SK-N-SH treated with all-trans-retinoic acid at 6 μM for 48 hours (cell line): ENCODE measurements around the gene SLC25A42.

Experiments used
- ATAC-seq: fragments of 200-7000 bp; cut with Tn5 transposase; 3 replicates; pipeline ENCODE4 v1.9.1; 2020; ENCODE audit warnings: mild to moderate bottlenecking, moderate library complexity
- BACH2 ChIP-seq: fragments of 250-450 bp; sonication (Bioruptor Pico); IDR thresholded peaks from 2 replicates; pipeline ENCODE4 v1.9.0; 2021; ENCODE audit warnings: mild to moderate bottlenecking, borderline replicate concordance
- CSDC2 ChIP-seq: fragments of 250-450 bp; sonication (Bioruptor Pico); IDR thresholded peaks from 2 replicates; pipeline ENCODE4 v1.5.0; 2020; ENCODE audit warnings: mild to moderate bottlenecking, moderate library complexity
- ESRRG ChIP-seq: fragments of 250-450 bp; sonication (Bioruptor Pico); IDR thresholded peaks from 2 replicates; pipeline ENCODE4 v1.6.1; 2021; ENCODE audit warnings: mild to moderate bottlenecking
- GLIS3 ChIP-seq: fragments of 250-450 bp; sonication (Bioruptor Pico); IDR thresholded peaks from 2 replicates; pipeline ENCODE4 v1.5.0; 2020; ENCODE audit warnings: mild to moderate bottlenecking, moderate library complexity
- ISL1 ChIP-seq: fragments of 250-450 bp; sonication (Bioruptor Pico); IDR thresholded peaks from 2 replicates; pipeline ENCODE4 v2.1.2; 2022; ENCODE audit warnings: mild to moderate bottlenecking, moderate library complexity
- PPARA ChIP-seq: fragments of 250-450 bp; sonication (Bioruptor Pico); IDR thresholded peaks from 2 replicates; pipeline ENCODE4 v1.5.0; 2020; ENCODE audit warnings: mild to moderate bottlenecking, borderline replicate concordance
- TCF4 ChIP-seq: fragments of 250-450 bp; sonication (Bioruptor Pico); IDR thresholded peaks from 2 replicates; pipeline ENCODE4 v1.8.0; 2021; ENCODE audit warnings: mild to moderate bottlenecking, moderate library complexity, borderline replicate concordance
- TOX ChIP-seq: fragments of 250-450 bp; sonication (Bioruptor Pico); IDR thresholded peaks from 2 replicates; pipeline ENCODE4 v1.8.0; 2021; ENCODE audit warnings: mild to moderate bottlenecking, moderate library complexity, borderline replicate concordance
- ZC3H10 ChIP-seq: fragments of 250-450 bp; sonication (Bioruptor Pico); IDR thresholded peaks from 2 replicates; pipeline ENCODE4 v1.5.1; 2021; ENCODE audit warnings: mild to moderate bottlenecking, moderate library complexity
- ZFP3 ChIP-seq: fragments of 250-450 bp; sonication (Bioruptor Pico); IDR thresholded peaks from 2 replicates; pipeline ENCODE4 v1.5.0; 2020; ENCODE audit warnings: mild to moderate bottlenecking, moderate library complexity
- ZFP30 ChIP-seq: fragments of 450-650 bp; formaldehyde crosslinking; IDR thresholded peaks from 2 replicates; pipeline ENCODE4 v1.5.0; 2022; ENCODE audit warnings: mild to moderate bottlenecking, moderate library complexity
- ZNF70 ChIP-seq: fragments of 450-650 bp; formaldehyde crosslinking; IDR thresholded peaks from 2 replicates; pipeline ENCODE4 v1.5.0; 2020; ENCODE audit warnings: mild to moderate bottlenecking, moderate library complexity
- ZNF8 ChIP-seq: fragments of 450-650 bp; formaldehyde crosslinking; IDR thresholded peaks from 2 replicates; pipeline ENCODE4 v1.5.0; 2020; ENCODE audit warnings: mild to moderate bottlenecking, moderate library complexity
- TF ChIP-seq, protein P1 (sequence below): fragments of 250-450 bp; sonication (Bioruptor Pico); IDR thresholded peaks from 2 replicates; pipeline ENCODE4 v1.5.1; 2020; ENCODE audit warnings: low read depth, mild to moderate bottlenecking, moderate library complexity
- TF ChIP-seq, protein P2 (sequence below): fragments of 250-450 bp; sonication (Bioruptor Pico); IDR thresholded peaks from 2 replicates; pipeline ENCODE4 v1.8.0; 2021; ENCODE audit warnings: low read depth, mild to moderate bottlenecking, moderate library complexity, borderline replicate concordance
- TF ChIP-seq, protein P3 (sequence below): fragments of 250-450 bp; sonication (Bioruptor Pico); IDR thresholded peaks from 2 replicates; pipeline ENCODE4 v1.8.0; 2020; ENCODE audit warnings: mild to moderate bottlenecking, moderate library complexity, borderline replicate concordance
- TF ChIP-seq, protein P4 (sequence below): fragments of 250-450 bp; sonication (Bioruptor Pico); IDR thresholded peaks from 2 replicates; pipeline ENCODE4 v1.5.1; 2021; ENCODE audit warnings: mild to moderate bottlenecking, moderate library complexity
- TF ChIP-seq, protein P5 (sequence below): fragments of 250-450 bp; sonication (Bioruptor Pico); IDR thresholded peaks from 2 replicates; pipeline ENCODE4 v1.5.0; 2020; ENCODE audit warnings: mild to moderate bottlenecking, moderate library complexity

SLC25A42 gene

DNA sequence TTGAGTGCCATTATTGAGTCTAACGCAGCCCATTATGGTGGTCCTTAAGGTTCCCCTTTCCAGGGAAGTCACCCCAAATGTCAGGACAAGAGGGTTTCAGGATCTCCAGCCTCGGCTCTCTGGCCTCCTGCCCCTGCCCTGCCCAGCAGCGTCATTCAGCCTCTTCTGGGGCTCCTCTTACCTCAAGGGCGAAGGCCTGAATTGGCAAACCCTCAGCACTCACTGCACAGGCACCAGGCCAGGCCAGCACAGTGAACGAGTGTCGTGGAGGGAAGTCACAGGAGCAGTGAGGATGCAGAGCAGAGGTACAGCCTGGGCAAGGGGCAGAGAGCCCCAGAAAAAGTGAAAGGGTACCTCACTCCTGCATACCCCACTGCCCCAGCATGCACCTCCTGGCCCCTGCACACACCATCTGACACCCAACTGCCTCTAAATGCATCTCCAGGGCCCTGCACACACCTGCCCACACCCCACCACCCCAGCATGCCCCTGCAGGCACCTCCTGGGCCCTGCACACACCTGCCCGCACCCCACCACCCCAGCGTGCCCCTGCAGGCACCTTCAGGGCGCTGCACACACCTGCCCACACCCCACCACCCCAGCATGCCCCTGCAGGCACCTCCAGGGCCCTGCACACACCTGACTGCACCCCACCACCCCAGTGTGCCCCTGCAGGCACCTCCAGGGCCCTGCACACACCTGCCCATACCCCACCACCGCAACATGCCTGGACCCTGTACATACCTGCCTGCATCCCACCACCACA lies 19.8 kb downstream of the SLC25A42 start:
- TF ChIP-seq ESRRG (CRISPR knock-in tag) (no peak), CSDC2 (CRISPR knock-in tag) (no peak), ISL1 (CRISPR knock-in tag) (no peak), ZFP30 (CRISPR knock-in tag) (no peak), ZC3H10 (CRISPR knock-in tag) (no peak), GLIS3 (CRISPR knock-in tag) (no peak), TOX (CRISPR knock-in tag) (no peak)
- TF ChIP-seq, protein P1, sequence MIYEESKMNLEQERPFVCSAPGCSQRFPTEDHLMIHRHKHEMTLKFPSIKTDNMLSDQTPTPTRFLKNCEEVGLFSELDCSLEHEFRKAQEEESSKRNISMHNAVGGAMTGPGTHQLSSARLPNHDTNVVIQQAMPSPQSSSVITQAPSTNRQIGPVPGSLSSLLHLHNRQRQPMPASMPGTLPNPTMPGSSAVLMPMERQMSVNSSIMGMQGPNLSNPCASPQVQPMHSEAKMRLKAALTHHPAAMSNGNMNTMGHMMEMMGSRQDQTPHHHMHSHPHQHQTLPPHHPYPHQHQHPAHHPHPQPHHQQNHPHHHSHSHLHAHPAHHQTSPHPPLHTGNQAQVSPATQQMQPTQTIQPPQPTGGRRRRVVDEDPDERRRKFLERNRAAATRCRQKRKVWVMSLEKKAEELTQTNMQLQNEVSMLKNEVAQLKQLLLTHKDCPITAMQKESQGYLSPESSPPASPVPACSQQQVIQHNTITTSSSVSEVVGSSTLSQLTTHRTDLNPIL (CRISPR knock-in tag), result no peak
- TF ChIP-seq, protein P2, sequence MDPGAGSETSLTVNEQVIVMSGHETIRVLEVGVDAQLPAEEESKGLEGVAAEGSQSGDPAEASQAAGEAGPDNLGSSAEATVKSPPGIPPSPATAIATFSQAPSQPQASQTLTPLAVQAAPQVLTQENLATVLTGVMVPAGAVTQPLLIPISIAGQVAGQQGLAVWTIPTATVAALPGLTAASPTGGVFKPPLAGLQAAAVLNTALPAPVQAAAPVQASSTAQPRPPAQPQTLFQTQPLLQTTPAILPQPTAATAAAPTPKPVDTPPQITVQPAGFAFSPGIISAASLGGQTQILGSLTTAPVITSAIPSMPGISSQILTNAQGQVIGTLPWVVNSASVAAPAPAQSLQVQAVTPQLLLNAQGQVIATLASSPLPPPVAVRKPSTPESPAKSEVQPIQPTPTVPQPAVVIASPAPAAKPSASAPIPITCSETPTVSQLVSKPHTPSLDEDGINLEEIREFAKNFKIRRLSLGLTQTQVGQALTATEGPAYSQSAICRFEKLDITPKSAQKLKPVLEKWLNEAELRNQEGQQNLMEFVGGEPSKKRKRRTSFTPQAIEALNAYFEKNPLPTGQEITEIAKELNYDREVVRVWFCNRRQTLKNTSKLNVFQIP, result no peak
- no peak for ATAC-seq

DNA sequence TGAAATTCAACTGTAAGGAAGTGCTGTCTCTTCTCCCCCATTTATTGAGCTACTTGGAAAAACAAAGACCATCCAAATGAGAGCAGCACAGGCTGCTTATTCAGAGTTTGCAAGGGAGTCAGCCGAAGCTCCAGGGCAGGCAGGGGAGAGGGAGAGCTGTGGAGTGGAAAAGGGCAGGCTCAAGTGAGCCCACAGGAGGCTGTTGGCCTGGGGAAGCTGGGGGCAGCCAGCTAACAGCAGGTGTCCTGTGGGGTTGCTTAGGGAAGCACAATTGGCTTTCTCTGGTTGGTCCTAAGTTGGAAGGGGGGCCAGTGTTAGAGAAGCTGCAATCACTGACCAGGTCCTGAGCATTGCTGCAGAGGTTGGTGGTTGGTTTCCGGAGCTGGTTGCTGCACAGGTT lies 23.9 kb downstream of the SLC25A42 start:
- no peak; the same call in 2 of the 3 replicates for ATAC-seq
- no peak for TF ChIP-seq ZNF8
- TF ChIP-seq, protein P3, sequence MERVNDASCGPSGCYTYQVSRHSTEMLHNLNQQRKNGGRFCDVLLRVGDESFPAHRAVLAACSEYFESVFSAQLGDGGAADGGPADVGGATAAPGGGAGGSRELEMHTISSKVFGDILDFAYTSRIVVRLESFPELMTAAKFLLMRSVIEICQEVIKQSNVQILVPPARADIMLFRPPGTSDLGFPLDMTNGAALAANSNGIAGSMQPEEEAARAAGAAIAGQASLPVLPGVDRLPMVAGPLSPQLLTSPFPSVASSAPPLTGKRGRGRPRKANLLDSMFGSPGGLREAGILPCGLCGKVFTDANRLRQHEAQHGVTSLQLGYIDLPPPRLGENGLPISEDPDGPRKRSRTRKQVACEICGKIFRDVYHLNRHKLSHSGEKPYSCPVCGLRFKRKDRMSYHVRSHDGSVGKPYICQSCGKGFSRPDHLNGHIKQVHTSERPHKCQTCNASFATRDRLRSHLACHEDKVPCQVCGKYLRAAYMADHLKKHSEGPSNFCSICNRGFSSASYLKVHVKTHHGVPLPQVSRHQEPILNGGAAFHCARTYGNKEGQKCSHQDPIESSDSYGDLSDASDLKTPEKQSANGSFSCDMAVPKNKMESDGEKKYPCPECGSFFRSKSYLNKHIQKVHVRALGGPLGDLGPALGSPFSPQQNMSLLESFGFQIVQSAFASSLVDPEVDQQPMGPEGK (CRISPR knock-in tag), result no peak
- TF ChIP-seq, protein P4, sequence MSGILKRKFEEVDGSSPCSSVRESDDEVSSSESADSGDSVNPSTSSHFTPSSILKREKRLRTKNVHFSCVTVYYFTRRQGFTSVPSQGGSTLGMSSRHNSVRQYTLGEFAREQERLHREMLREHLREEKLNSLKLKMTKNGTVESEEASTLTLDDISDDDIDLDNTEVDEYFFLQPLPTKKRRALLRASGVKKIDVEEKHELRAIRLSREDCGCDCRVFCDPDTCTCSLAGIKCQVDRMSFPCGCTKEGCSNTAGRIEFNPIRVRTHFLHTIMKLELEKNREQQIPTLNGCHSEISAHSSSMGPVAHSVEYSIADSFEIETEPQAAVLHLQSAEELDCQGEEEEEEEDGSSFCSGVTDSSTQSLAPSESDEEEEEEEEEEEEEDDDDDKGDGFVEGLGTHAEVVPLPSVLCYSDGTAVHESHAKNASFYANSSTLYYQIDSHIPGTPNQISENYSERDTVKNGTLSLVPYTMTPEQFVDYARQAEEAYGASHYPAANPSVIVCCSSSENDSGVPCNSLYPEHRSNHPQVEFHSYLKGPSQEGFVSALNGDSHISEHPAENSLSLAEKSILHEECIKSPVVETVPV (CRISPR knock-in tag), result no peak
- TF ChIP-seq TCF4 (CRISPR knock-in tag), result no peak
- no peak for TF ChIP-seq ZFP3
- no peak for TF ChIP-seq TOX (CRISPR knock-in tag)
- no peak for TF ChIP-seq GLIS3 (CRISPR knock-in tag)
- TF ChIP-seq, protein P1 (CRISPR knock-in tag), result no peak
- TF ChIP-seq ZNF70 (CRISPR knock-in tag), result no peak
- TF ChIP-seq ZFP30 (CRISPR knock-in tag), result no peak
- no peak for TF ChIP-seq BACH2 (CRISPR knock-in tag)

DNA sequence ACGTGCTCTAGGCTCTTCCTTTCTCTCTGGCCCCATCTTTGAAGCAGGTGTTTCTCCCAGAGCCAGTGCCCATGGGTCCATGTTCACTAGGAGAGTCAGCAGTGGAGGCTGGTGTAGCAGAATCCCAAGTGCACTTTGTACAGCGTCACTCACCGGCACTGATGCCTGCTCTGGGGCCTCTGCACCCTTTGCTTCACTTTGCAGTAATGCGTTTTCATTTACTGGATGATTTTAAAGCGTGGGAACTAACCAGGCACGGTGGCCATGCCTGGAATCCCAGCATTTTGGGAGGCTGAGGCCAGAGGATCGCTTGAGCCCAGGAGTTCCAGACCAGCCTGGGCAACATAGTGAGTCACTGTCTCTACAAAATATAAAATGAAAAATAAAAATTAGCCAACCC lies 30.7 kb downstream of the SLC25A42 start:
- no peak for ATAC-seq
- TF ChIP-seq, protein P5, sequence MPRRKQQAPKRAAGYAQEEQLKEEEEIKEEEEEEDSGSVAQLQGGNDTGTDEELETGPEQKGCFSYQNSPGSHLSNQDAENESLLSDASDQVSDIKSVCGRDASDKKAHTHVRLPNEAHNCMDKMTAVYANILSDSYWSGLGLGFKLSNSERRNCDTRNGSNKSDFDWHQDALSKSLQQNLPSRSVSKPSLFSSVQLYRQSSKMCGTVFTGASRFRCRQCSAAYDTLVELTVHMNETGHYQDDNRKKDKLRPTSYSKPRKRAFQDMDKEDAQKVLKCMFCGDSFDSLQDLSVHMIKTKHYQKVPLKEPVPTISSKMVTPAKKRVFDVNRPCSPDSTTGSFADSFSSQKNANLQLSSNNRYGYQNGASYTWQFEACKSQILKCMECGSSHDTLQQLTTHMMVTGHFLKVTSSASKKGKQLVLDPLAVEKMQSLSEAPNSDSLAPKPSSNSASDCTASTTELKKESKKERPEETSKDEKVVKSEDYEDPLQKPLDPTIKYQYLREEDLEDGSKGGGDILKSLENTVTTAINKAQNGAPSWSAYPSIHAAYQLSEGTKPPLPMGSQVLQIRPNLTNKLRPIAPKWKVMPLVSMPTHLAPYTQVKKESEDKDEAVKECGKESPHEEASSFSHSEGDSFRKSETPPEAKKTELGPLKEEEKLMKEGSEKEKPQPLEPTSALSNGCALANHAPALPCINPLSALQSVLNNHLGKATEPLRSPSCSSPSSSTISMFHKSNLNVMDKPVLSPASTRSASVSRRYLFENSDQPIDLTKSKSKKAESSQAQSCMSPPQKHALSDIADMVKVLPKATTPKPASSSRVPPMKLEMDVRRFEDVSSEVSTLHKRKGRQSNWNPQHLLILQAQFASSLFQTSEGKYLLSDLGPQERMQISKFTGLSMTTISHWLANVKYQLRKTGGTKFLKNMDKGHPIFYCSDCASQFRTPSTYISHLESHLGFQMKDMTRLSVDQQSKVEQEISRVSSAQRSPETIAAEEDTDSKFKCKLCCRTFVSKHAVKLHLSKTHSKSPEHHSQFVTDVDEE, result no peak
- TF ChIP-seq TCF4 (CRISPR knock-in tag), result no peak
- TF ChIP-seq, protein P4 (CRISPR knock-in tag), result no peak
- TF ChIP-seq PPARA (CRISPR knock-in tag), result no peak
- no peak for TF ChIP-seq ZNF8
- TF ChIP-seq, protein P2, result no peak
- no peak for TF ChIP-seq ISL1 (CRISPR knock-in tag)
